Neutrophil (primary cell): ENCODE results near the gene GAGE12F.

ENCODE experiments used
- H3K27ac ChIP-seq: fragments of 200-600 bp; sonication (generic); 2 replicates; pipeline ENCODE4 v1.5.1; 2016; ENCODE audit warnings: mild to moderate bottlenecking, moderate library complexity
- H3K27me3 ChIP-seq: fragments of 200-600 bp; sonication (generic); 2 replicates; pipeline ENCODE4 v1.6.0; 2016; ENCODE audit warnings: mild to moderate bottlenecking
- H3K36me3 ChIP-seq: fragments of 200-600 bp; sonication (generic); 2 replicates; pipeline ENCODE4 v1.5.1; 2017
- H3K4me1 ChIP-seq, 2 experiments: fragments of 200-600 bp in 1 of 2; sonication (generic) in 1 of 2; 1 replicate in 1 of 2; 2 replicates in 1 of 2; pipeline versions ENCODE4 v1.5.1 to v1.6.1; 2013 to 2016; ENCODE audit warnings: low read depth in 1 of 2, low read length in 1 of 2, mild to moderate bottlenecking in 1 of 2, moderate library complexity in 1 of 2; ENCODE audit not compliant: control insufficient read depth in 1 of 2, insufficient read depth in 1 of 2
- H3K4me3 ChIP-seq, 2 experiments: fragments of 200-600 bp in 1 of 2; sonication (generic) in 1 of 2; 1 replicate in 1 of 2; 2 replicates in 1 of 2; pipeline ENCODE4 v1.5.1; 2013 to 2016; ENCODE audit warnings: low read depth in 1 of 2, low read length in 1 of 2, mild to moderate bottlenecking in 1 of 2, moderate library complexity in 1 of 2
- H3K9me3 ChIP-seq: fragments of 200-600 bp; sonication (generic); 2 replicates; pipeline ENCODE4 v1.5.1; 2016
- TF ChIP-seq, protein P1 (sequence below): fragments of 200-600 bp; sonication (generic); IDR thresholded peaks from 2 replicates; pipeline ENCODE4 v1.5.1; 2016; ENCODE audit warnings: antibody characterized with exemption

GAGE12F gene

DNA sequence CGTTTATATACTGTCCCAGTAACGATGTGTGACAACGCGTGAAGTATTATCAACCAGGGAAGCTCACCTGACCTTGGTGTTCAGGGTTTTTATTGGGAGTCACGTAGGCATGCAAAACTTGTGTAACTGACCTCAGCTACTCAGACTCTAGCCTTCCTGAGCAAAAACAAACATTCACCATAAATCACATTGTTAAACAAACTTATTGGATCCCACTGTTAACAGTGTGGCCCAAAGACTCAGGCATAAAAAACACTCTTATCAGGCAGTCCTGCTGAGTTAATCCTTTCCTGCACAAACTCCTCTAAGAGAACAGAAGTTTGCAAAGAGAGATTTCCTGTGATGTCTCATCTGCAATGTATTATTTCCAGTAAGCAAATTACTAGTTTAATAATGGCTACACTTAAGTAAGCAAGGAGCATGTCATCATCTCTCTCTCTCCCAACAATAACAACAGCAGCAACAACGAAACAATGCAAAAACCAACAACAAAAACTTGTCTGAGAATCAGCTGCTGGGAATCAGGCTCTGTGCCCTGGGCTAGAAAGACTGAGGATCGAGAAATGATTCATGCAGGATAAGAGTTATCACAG is 50.2 kb downstream of the GAGE12F start:
- H3K4me3 ChIP-seq: no peak overlapping the region
- H3K9me3 ChIP-seq: no peaks in the 10 kb centered on the region
- TF ChIP-seq, protein P1, sequence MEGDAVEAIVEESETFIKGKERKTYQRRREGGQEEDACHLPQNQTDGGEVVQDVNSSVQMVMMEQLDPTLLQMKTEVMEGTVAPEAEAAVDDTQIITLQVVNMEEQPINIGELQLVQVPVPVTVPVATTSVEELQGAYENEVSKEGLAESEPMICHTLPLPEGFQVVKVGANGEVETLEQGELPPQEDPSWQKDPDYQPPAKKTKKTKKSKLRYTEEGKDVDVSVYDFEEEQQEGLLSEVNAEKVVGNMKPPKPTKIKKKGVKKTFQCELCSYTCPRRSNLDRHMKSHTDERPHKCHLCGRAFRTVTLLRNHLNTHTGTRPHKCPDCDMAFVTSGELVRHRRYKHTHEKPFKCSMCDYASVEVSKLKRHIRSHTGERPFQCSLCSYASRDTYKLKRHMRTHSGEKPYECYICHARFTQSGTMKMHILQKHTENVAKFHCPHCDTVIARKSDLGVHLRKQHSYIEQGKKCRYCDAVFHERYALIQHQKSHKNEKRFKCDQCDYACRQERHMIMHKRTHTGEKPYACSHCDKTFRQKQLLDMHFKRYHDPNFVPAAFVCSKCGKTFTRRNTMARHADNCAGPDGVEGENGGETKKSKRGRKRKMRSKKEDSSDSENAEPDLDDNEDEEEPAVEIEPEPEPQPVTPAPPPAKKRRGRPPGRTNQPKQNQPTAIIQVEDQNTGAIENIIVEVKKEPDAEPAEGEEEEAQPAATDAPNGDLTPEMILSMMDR: no peak
- H3K4me1 ChIP-seq: no peaks in the 10 kb centered on the region
- H3K27ac ChIP-seq: no peak overlapping the region
- no peaks in the 10 kb centered on the region for H3K27me3 ChIP-seq
- no peaks in the 10 kb centered on the region for H3K36me3 ChIP-seq
